ENCODE data around the gene MYH7B. TPM values are rescaled to one million over a fixed set of nuclear protein-coding genes. Genes with fewer than 3 reads are reported as not detected.

The MYH7B gene
- total RNA-seq: 0.12 and 0.13 TPM in 2 replicates

DNA sequence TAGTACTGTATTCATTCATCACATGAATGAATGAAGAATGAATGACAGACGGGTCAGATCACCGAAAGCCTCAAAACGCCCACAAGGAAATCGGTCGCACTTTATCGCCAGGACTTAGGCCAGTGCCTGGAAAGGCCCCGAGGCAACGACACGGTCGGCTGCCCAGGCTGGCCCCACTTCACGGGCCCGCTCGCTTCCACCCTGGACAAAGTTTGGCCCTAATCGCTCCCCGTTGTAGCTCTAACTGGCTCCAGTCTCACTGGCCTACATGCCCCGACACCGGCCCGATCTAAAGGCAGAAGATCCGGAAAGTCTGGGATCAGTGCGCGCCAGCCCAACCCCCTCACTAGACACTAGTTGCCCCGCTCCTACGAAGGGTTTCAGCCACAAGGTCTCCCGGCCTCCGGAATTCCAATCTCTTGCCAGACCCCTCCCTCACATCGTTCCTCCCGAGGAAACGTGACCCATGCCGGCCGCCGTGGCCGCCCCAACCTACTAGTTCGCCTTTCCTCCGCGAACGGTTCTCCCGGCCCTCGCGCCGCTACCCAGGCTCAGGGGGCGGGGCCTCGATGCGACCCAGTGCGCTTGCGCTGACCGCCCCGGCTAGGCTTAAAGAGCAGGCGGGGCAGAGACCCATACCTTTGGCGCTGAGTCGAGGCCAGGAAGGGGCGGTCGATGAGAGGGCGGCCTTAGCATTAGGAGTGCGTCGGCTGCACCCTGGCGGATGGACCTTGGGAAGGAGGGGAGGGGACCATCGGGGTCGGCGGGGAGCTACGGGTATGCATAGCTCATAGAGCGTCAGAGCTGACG lies at the start of gene MYH7B, which contains the start of gene GSS:
Gene MYH7B (plus strand): TSS at position 638 of the 810 bp plus-strand sequence. CDS start 22,138 bp downstream, outside the sequence.
Gene GSS (minus strand): TSS at position 576 of the 810 bp plus-strand sequence. CDS start 3,954 bp downstream, outside the sequence.

Other genes with a start within 250 kb of the MYH7B start
- gene NCOA6, start 130.2 kb upstream of the MYH7B start, total RNA-seq: 4.5 and 5.8 TPM in 2 replicates
- 8.9 and 9.0 TPM in 2 replicates for gene GGT7, start 83.0 kb upstream of the MYH7B start, total RNA-seq
- gene ACSS2, start 79.3 kb upstream of the MYH7B start, total RNA-seq: 32.1 and 42.0 TPM in 2 replicates
- 60.3 and 64.9 TPM in 2 replicates for gene GSS, start 62 bp upstream of the MYH7B start, total RNA-seq
- 66.8 and 76.5 TPM in 2 replicates for gene TRPC4AP, start 136.9 kb downstream of the MYH7B start, total RNA-seq
- 98.4 and 101 TPM in 2 replicates for gene EDEM2, start 191.5 kb downstream of the MYH7B start, total RNA-seq
- 125 and 128 TPM in 2 replicates for gene PROCR, start 216.2 kb downstream of the MYH7B start, total RNA-seq

Measured in aortic smooth muscle cell (primary cell).